HCT116 (cell line): ENCODE data around the gene CAMK1D. TPM values are rescaled to one million over a fixed set of nuclear protein-coding genes. Genes with fewer than 3 reads are reported as not detected.

ENCODE experiments used
- ATAC-seq: fragments of 200-7000 bp; cut with Tn5 transposase; 2 replicates; pipeline ENCODE4 v1.9.1; 2020; ENCODE audit warnings: mild to moderate bottlenecking, moderate library complexity
- BruUV-seq: library from RNA; stranded (reverse); fragments of 400-500 nt; replicated peaks from 2 replicates; lab custom pipeline; 2021; lab: Mats Ljungman, UMichigan
- CTCF ChIA-PET: fragments of 300-600 bp; sonication (Branson Sonifier 250); formaldehyde crosslinking; loops from one replicate; lab custom pipeline; 2021; ENCODE audit warnings: antibody characterized with exemption; lab: Charles Lee
- POLR2A ChIA-PET: fragments of 300-600, 350-600 bp; sonication (Branson Sonifier 250); formaldehyde crosslinking; loops from one replicate; lab custom pipeline; 2021; ENCODE audit warnings: antibody characterized with exemption; lab: Charles Lee
- RAD21 ChIA-PET, 2 experiments: fragments of 300-600 bp; sonication (Branson Sonifier 250); formaldehyde crosslinking; loops; one replicate each; lab custom pipeline; 2023; ENCODE audit warnings: low total read pairs in 2 of 2; ENCODE audit not compliant: uncharacterized antibody in 2 of 2, unreplicated experiment in 2 of 2, low non-redundant PET in 1 of 2; lab: Charles Lee
- DNase-seq: peaks from one replicate; pipeline ENCODE4 v3.0.0-alpha.2; 2010; ENCODE audit warnings: low read depth, low spot score
- H2AFZ ChIP-seq: fragments of 200-600 bp; shearing (Covaris generic), sonication (generic); 2 replicates; pipeline ENCODE4 v1.6.1; 2017; ENCODE audit warnings: low read depth, mixed run types, mixed read lengths, antibody characterized with exemption, low read length; ENCODE audit not compliant: poor library complexity, severe bottlenecking
- H3K27ac ChIP-seq: 2 replicates; pipeline ENCODE4 v1.5.1; 2012; ENCODE audit warnings: low read depth, low read length
- H3K27me3 ChIP-seq: fragments of 200-600 bp; sonication (generic); 2 replicates; pipeline ENCODE4 v1.6.1; 2016; ENCODE audit warnings: mixed run types, low read length, mixed read lengths; ENCODE audit not compliant: insufficient read depth
- H3K36me3 ChIP-seq, 2 experiments: fragments of 200-500 bp in 1 of 2; fragments of 200-600 bp in 1 of 2; sonication (Bioruptor generic) in 1 of 2; sonication (generic) in 1 of 2; 2 replicates each; pipeline versions ENCODE4 v1.5.1 to v1.6.1; 2014 to 2016; ENCODE audit warnings: low read length in 2 of 2, inconsistent platforms in 1 of 2, mixed read lengths in 1 of 2, mixed run types in 1 of 2; ENCODE audit not compliant: insufficient read depth in 2 of 2, control insufficient read depth in 1 of 2
- H3K4me1 ChIP-seq, 2 experiments: fragments of 200-600 bp in 1 of 2; sonication (generic) in 1 of 2; 2 replicates each; pipeline versions ENCODE4 v1.5.1 to v1.6.1; 2012 to 2017; ENCODE audit warnings: low read length in 2 of 2, inconsistent platforms in 1 of 2, mild to moderate bottlenecking in 1 of 2, mixed read lengths in 1 of 2, mixed run types in 1 of 2, moderate library complexity in 1 of 2; ENCODE audit not compliant: insufficient read depth in 2 of 2, control insufficient read depth in 1 of 2
- H3K4me2 ChIP-seq: fragments of 200-600 bp; sonication (generic); 2 replicates; pipeline ENCODE4 v1.6.1; 2017; ENCODE audit warnings: mixed run types, low read length, mixed read lengths
- H3K4me3 ChIP-seq, 2 experiments: fragments of 200-600 bp in 1 of 2; sonication (generic) in 1 of 2; replicated peaks in 1 of 2; 2 replicates each; pipeline ENCODE4 v1.5.1; 2011 to 2016; ENCODE audit warnings: low read length in 2 of 2, control low read depth in 1 of 2, low read depth in 1 of 2, mild to moderate bottlenecking in 1 of 2, mixed read lengths in 1 of 2, mixed run types in 1 of 2
- H3K79me2 ChIP-seq: fragments of 200-600 bp; sonication (generic); 2 replicates; pipeline ENCODE4 v1.6.1; 2017; ENCODE audit warnings: mild to moderate bottlenecking, mixed run types, low read length, moderate library complexity, mixed read lengths; ENCODE audit not compliant: insufficient read depth
- H3K9ac ChIP-seq: fragments of 200-600 bp; sonication (generic); 2 replicates; pipeline ENCODE4 v1.6.1; 2016; ENCODE audit warnings: low read length, mixed read lengths
- H3K9me2 ChIP-seq: fragments of 200-600 bp; sonication (generic), shearing (Covaris generic); 2 replicates; pipeline ENCODE4 v1.6.1; 2017; ENCODE audit warnings: mixed run types, mild to moderate bottlenecking, moderate library complexity; ENCODE audit not compliant: insufficient read depth
- H3K9me3 ChIP-seq, 2 experiments: fragments of 200-500 bp in 1 of 2; fragments of 200-600 bp in 1 of 2; sonication (Bioruptor generic) in 1 of 2; sonication (generic) in 1 of 2; 2 replicates each; pipeline ENCODE4 v1.6.1; 2014 to 2017; ENCODE audit warnings: low read length in 2 of 2, mixed read lengths in 2 of 2, inconsistent platforms in 1 of 2, low read depth in 1 of 2, mild to moderate bottlenecking in 1 of 2, mixed run types in 1 of 2, moderate library complexity in 1 of 2; ENCODE audit not compliant: control insufficient read depth in 1 of 2, insufficient read depth in 1 of 2
- H4K20me1 ChIP-seq: fragments of 200-600 bp; sonication (generic), shearing (Covaris generic); 2 replicates; pipeline ENCODE4 v1.6.1; 2017; ENCODE audit warnings: mixed run types, mild to moderate bottlenecking, moderate library complexity; ENCODE audit not compliant: insufficient read depth
- CBX3 ChIP-seq: IDR thresholded peaks from 2 replicates; pipeline ENCODE4 v1.6.1; 2012; ENCODE audit warnings: low read depth
- CTCF ChIP-seq, 3 experiments: fragments of 200-600 bp in 1 of 3; sonication (generic) in 1 of 3; IDR thresholded peaks in 2 of 3; conservative IDR thresholded peaks in 1 of 3; 2 replicates each; pipeline ENCODE4 v1.5.1; 2012 to 2017; ENCODE audit warnings: low read depth in 2 of 3, low read length in 2 of 3, antibody characterized with exemption in 1 of 3, borderline replicate concordance in 1 of 3, control low read depth in 1 of 3, mild to moderate bottlenecking in 1 of 3, mixed read lengths in 1 of 3, mixed run types in 1 of 3, moderate library complexity in 1 of 3; ENCODE audit not compliant: insufficient read depth in 1 of 3
- EGR1 ChIP-seq: IDR thresholded peaks from 2 replicates; pipeline ENCODE4 v1.6.1; 2012; ENCODE audit warnings: low read depth
- ELF1 ChIP-seq: IDR thresholded peaks from 2 replicates; pipeline ENCODE4 v1.6.1; 2012; ENCODE audit warnings: low read depth, borderline replicate concordance
- EZH2 ChIP-seq: fragments of 200-600 bp; sonication (generic); IDR thresholded peaks from 2 replicates; pipeline ENCODE4 v1.6.1; 2017; ENCODE audit warnings: antibody characterized with exemption, mixed run types
- EZH2phosphoT487 ChIP-seq: fragments of 200-600 bp; IDR thresholded peaks from 2 replicates; pipeline ENCODE4 v1.6.1; 2018; ENCODE audit warnings: antibody characterized with exemption, borderline replicate concordance
- FOSL1 ChIP-seq: IDR thresholded peaks from 2 replicates; pipeline ENCODE4 v1.6.1; 2012; ENCODE audit warnings: low read depth
- MAX ChIP-seq: IDR thresholded peaks from 2 replicates; pipeline ENCODE4 v1.6.1; 2012
- POLR2AphosphoS5 ChIP-seq: IDR thresholded peaks from 2 replicates; pipeline ENCODE4 v1.6.1; 2011; ENCODE audit warnings: mild to moderate bottlenecking, low read depth, low read length, moderate library complexity
- RAD21 ChIP-seq: IDR thresholded peaks from 2 replicates; pipeline ENCODE4 v1.6.1; 2012; ENCODE audit warnings: low read depth, mild to moderate bottlenecking
- SIN3A ChIP-seq: IDR thresholded peaks from 2 replicates; pipeline ENCODE4 v1.6.1; 2012; ENCODE audit warnings: low read depth
- SP1 ChIP-seq: IDR thresholded peaks from 2 replicates; pipeline ENCODE4 v1.6.1; 2012; ENCODE audit warnings: low read depth
- SRF ChIP-seq: IDR thresholded peaks from 2 replicates; pipeline ENCODE4 v1.6.1; 2012; ENCODE audit warnings: low read depth
- TCF7L2 ChIP-seq: IDR thresholded peaks from 2 replicates; pipeline ENCODE4 v1.7.0; 2011; ENCODE audit warnings: borderline replicate concordance, inconsistent platforms; ENCODE audit not compliant: insufficient read depth, insufficient read length; ENCODE audit errors: extremely low read depth
- ZFX ChIP-seq: fragments of 450-650 bp; IDR thresholded peaks from 2 replicates; pipeline ENCODE4 v1.6.1; 2017
- ZNF274 ChIP-seq: fragments of 200-500 bp; sonication (Bioruptor generic); IDR thresholded peaks from 2 replicates; pipeline ENCODE4 v1.6.1; 2014; ENCODE audit warnings: mild to moderate bottlenecking, low read depth, low read length, inconsistent platforms
- intact Hi-C: fragments of 100-400 bp; cut with micrococcal nuclease; formaldehyde crosslinking; loops from 2 replicates; pipeline ENCODE4 v1.10.0; 2022
- total RNA-seq: library from RNA; stranded (reverse); gene quantifications from one replicate; pipeline ENCODE4 v1.2.1, GENCODE V29; 2021; ENCODE audit not compliant: unreplicated experiment
- TF ChIP-seq, protein P1 (sequence below): IDR thresholded peaks from 2 replicates; pipeline ENCODE4 v1.6.1; 2011; ENCODE audit warnings: mild to moderate bottlenecking, low read length, moderate library complexity; ENCODE audit not compliant: insufficient replicate concordance; ENCODE audit errors: extremely low read depth
- TF ChIP-seq, protein P2 (sequence below): IDR thresholded peaks from 2 replicates; pipeline ENCODE4 v1.6.1; 2012

The CAMK1D gene
- total RNA-seq, 1 experiment from 2014 or later, result 9.6 TPM

DNA sequence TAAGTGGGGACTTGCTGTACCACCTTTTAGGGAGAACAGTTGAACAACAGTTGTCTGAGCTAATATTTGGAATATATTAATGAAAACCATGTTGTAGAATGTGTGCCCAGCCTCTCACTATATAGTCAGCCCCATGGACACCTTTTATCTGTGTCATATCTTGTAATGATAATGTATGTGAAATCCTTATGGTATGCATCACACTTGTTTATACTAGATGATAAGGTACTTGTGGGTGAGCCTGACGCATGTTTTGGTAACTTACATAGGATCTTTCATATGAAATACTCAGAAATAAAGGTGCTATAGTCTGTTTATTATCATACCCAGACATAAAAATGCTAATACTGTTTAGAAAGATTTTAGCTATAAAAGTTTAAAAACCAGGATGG, 32.8 kb downstream of the CAMK1D start:
- H3K27ac ChIP-seq, result no peak overlapping the region

More for the DNA sequence above, 32.8 kb downstream of the CAMK1D start:
- no peaks in the 10 kb centered on the region for H3K27me3 ChIP-seq
- H2AFZ ChIP-seq, result no peak overlapping the region
- no TSS peak for BruUV-seq
- H3K9me2 ChIP-seq, result no peaks in the 10 kb centered on the region
- ATAC-seq (no peak), DNase-seq (no peak)
- H3K79me2 ChIP-seq, result no peaks in the 10 kb centered on the region
- intact Hi-C loops, result no loop called here
- ChIA-PET RAD21 (no interaction called here), CTCF (no interaction called here), POLR2A (no interaction called here)
- H4K20me1 ChIP-seq, result no peaks in the 10 kb centered on the region
- H3K36me3 ChIP-seq, result no peaks in the 10 kb centered on the region
- H3K9ac ChIP-seq, result no peak overlapping the region
- no peaks in the 10 kb centered on the region for H3K9me3 ChIP-seq
- H3K4me3 ChIP-seq, result no peak overlapping the region
- H3K4me2 ChIP-seq, result no peak overlapping the region
- H3K4me1 ChIP-seq, result no peaks in the 10 kb centered on the region
- TF ChIP-seq TCF7L2 (no peak), ZNF274 (no peak), CTCF (IDR thresholded peaks at IDR 0.05 in 2 of 3, conservative IDR thresholded peaks at IDR 0.05 in 1 of 3; ENCODE audit: borderline replicate concordance in 1 of 3, insufficient read depth in 1 of 3, low read depth in 2 of 3, low read length in 2 of 3) (no peak), CBX3 (no peak), SP1 (no peak), RAD21 (no peak), SIN3A (no peak), MAX (no peak), FOSL1 (no peak), EGR1 (no peak), EZH2 (no peak), POLR2AphosphoS5 (no peak), SRF (no peak), ELF1 (no peak), EZH2phosphoT487 (no peak), ZFX (no peak)
- TF ChIP-seq, protein P1, sequence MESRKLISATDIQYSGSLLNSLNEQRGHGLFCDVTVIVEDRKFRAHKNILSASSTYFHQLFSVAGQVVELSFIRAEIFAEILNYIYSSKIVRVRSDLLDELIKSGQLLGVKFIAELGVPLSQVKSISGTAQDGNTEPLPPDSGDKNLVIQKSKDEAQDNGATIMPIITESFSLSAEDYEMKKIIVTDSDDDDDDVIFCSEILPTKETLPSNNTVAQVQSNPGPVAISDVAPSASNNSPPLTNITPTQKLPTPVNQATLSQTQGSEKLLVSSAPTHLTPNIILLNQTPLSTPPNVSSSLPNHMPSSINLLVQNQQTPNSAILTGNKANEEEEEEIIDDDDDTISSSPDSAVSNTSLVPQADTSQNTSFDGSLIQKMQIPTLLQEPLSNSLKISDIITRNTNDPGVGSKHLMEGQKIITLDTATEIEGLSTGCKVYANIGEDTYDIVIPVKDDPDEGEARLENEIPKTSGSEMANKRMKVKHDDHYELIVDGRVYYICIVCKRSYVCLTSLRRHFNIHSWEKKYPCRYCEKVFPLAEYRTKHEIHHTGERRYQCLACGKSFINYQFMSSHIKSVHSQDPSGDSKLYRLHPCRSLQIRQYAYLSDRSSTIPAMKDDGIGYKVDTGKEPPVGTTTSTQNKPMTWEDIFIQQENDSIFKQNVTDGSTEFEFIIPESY, result no peak
- TF ChIP-seq, protein P2, sequence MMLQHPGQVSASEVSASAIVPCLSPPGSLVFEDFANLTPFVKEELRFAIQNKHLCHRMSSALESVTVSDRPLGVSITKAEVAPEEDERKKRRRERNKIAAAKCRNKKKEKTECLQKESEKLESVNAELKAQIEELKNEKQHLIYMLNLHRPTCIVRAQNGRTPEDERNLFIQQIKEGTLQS, result no peak
